Spinal cord (tissue), 10 donors: ENCODE data around the gene PLEKHO1. TPM values are rescaled to one million over a fixed set of nuclear protein-coding genes. Genes with fewer than 3 reads are reported as not detected.

ENCODE experiments used
- DNase-seq, 6 donors: peaks; one replicate each; pipeline versions ENCODE4 v3.0.0 to v3.0.0-alpha.2; 2013 to 2015; ENCODE audit warnings: low spot score in 6 of 6, low read depth in 4 of 6
- H3K27ac ChIP-seq: one replicate; pipeline ENCODE4 v1.5.1; 2013; ENCODE audit warnings: low read depth, low read length, control low read depth
- H3K27me3 ChIP-seq: one replicate; pipeline ENCODE4 v1.6.1; 2013; ENCODE audit warnings: low read length; ENCODE audit not compliant: control insufficient read depth, insufficient read depth
- H3K36me3 ChIP-seq: one replicate; pipeline ENCODE4 v1.6.1; 2013; ENCODE audit warnings: low read length; ENCODE audit not compliant: control insufficient read depth, insufficient read depth
- H3K4me1 ChIP-seq: one replicate; pipeline ENCODE4 v1.6.1; 2013; ENCODE audit warnings: low read length; ENCODE audit not compliant: control insufficient read depth, insufficient read depth
- H3K4me3 ChIP-seq: one replicate; pipeline ENCODE4 v1.5.1; 2013; ENCODE audit warnings: low read depth, low read length, control low read depth
- H3K9me3 ChIP-seq: one replicate; pipeline ENCODE4 v1.6.1; 2013; ENCODE audit warnings: low read length; ENCODE audit not compliant: control insufficient read depth, insufficient read depth
- WGBS: methylation state at CpG from one replicate; pipeline ENCODE4 v1.1.5; 2013; ENCODE audit warnings: missing lambda C conversion rate; ENCODE audit not compliant: insufficient coverage; 5-methylcytosine and 5-hydroxymethylcytosine counted together
- polyA plus RNA-seq, 2 donors: library from polyadenylated mRNA; unstranded; fragments of 120-200 nt; gene quantifications; one replicate each; pipeline ENCODE4 v1.2.1, GENCODE V29; 2013; ENCODE audit not compliant: insufficient read length in 2 of 2
- total RNA-seq, 2 donors: library from RNA; depleted of rRNA in 1 of 2; stranded (reverse); fragments of 120-200 nt in 1 of 2; fragments of >200 nt in 1 of 2; gene quantifications; one replicate each; pipeline versions ENCODE4 v1.2.3 to v1.2.4, GENCODE V29; 2013 to 2014
- donor health status: healthy.

The PLEKHO1 gene
- total and polyA plus RNA-seq, 4 donors = 38.4 to 102 (median 70.4) TPM

DNA sequence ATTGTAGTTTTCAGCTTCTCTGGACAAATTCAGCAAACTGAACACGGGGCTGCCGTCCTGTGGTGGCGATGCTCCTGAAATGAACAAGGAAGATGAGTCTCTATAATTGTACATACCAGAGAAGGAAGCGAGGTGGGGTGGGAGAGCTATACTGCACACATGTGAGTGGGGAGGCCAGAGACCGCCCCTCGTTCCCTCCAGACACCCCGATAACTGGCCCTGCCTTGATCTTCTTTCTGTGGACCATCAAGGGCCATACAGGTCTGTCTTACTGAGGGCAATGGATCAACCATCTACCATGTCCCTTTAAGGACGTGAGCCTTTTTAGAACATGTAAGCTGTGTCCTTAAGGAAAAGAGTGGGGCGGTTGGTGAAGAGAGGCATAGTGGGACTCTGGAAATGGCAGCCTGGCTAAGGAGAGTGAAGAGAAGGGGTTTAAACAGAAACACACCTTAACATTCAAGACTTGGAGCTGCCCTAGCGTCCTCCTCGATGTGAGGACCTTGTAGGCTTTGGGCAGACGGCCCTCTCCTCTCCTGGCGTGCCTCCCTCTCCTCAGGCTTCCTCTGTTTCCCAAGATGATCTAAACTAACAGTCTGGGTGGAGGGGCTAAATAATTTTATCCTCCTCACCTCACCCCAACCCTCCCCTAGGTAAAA is 5.8 kb downstream of the PLEKHO1 start:
- DNase-seq = no peak
- 100% methylated on average over 1 of the region's 13 CpGs for WGBS
- H3K27me3 ChIP-seq = no peaks in the 10 kb centered on the region

DNA sequence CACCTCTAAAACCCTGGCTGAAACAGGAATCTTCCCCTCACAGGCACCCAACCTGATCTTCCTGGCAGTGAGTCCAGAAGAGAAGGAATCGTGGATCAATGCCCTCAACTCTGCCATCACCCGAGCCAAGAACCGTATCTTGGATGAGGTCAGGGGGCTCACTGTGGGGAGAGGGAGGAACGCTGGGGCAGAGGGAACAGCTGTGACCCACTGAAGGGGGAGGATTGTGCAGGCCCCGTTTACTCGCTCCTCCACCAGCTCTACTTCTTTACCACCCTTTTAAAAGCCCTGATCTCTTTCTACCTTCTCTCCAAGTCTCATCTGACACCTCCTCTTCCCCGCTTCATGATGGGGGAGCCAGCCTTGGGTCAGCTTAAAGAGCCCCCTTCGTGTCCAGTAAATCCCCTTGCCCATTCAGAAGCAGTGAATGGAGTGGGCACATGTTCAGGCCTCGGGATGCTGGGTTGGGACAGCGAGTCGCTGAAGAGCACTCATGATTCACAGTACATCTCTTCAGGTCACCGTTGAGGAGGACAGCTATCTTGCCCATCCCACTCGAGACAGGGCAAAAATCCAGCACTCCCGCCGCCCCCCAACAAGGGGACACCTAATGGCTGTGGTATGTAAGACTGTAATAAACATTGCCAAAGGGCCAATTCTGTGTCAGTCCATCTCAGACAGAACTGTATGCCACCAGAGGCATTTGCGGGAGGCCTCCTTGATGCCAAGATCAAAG is 7.3 kb downstream of the PLEKHO1 start:
- Histone ChIP-seq H3K36me3 (peaks cover 76% of the 10 kb centered on the region), H3K27me3 (no peaks in the 10 kb centered on the region), H3K4me3 (no peak overlapping the region), H3K4me1 (peaks cover 36% of the 10 kb centered on the region), H3K27ac (no peak overlapping the region), H3K9me3 (no peaks in the 10 kb centered on the region)
- WGBS = 85% methylated on average over 8 of the region's 16 CpGs
- no peak for DNase-seq

More for the DNA sequence above, 5.8 kb downstream of the PLEKHO1 start:
- Histone ChIP-seq H3K4me1 (peaks cover 33% of the 10 kb centered on the region), H3K36me3 (peaks cover 75% of the 10 kb centered on the region), H3K4me3 (no peak overlapping the region), H3K27ac (no peak overlapping the region), H3K9me3 (no peaks in the 10 kb centered on the region)

- Histone ChIP-seq H3K27me3 (no peaks in the 10 kb centered on the region), H3K9me3 (no peaks in the 10 kb centered on the region), H3K4me3 (no peak overlapping the region), H3K4me1 (peaks cover 46% of the 10 kb centered on the region), H3K36me3 (peaks cover 56% of the 10 kb centered on the region), H3K27ac (no peak overlapping the region)
- no peak for DNase-seq
- 74% methylated on average over 5 of the region's 8 CpGs for WGBS
Measured at GRCh38 chr1:150159550-150159949, 9.8 kb downstream of the PLEKHO1 start.

- H3K4me3 ChIP-seq = no peak overlapping the region
Measured at GRCh38 chr1:150160964-150161621, 11.4 kb downstream of the PLEKHO1 start.

GRCh38 chr1:150161747-150162581 is 12.2 kb downstream of the PLEKHO1 start:
- Histone ChIP-seq H3K27ac (peak overlapping the region; percentile 99), H3K9me3 (no peaks in the 10 kb centered on the region), H3K4me3 (peak overlapping the region; percentile 39), H3K4me1 (peaks cover 37% of the 10 kb centered on the region), H3K27me3 (no peaks in the 10 kb centered on the region), H3K36me3 (peaks cover 36% of the 10 kb centered on the region)
- 59% methylated on average over 6 of the region's 9 CpGs for WGBS
- DNase-seq = peak in 2 of 6 donors; percentile 57 to 62

More at GRCh38 chr1:150160964-150161621, 11.4 kb downstream of the PLEKHO1 start:
- Histone ChIP-seq H3K9me3 (no peaks in the 10 kb centered on the region), H3K27me3 (no peaks in the 10 kb centered on the region), H3K36me3 (peaks cover 41% of the 10 kb centered on the region), H3K4me1 (peaks cover 40% of the 10 kb centered on the region), H3K27ac (peak overlapping the region; percentile 99)
- DNase-seq = no peak
- 57% methylated on average over 3 of the region's 7 CpGs for WGBS

DNA sequence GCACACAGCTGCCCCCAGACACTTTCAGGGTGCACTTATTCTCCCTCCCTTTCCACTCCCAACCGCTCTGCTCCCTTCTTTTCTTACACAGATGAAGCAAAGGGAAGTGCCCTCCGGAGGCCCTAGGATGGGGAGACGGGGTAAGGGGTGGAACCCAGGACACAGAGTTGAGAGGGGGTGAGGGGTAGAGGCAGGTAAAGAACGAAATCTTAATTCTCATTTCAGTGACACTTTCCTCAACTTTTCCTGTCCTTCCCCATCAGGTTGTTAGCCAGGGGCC is 12.8 kb downstream of the PLEKHO1 start:
- H3K36me3 ChIP-seq = peaks cover 31% of the 10 kb centered on the region
- peak overlapping the region; percentile 99 for H3K27ac ChIP-seq
- H3K4me1 ChIP-seq = peaks cover 34% of the 10 kb centered on the region
- H3K27me3 ChIP-seq = no peaks in the 10 kb centered on the region
- H3K4me3 ChIP-seq = peak overlapping the region; percentile 39
- DNase-seq = no peak
- WGBS = no CpG with 5 or more reads among the region's 4 CpGs
- no peaks in the 10 kb centered on the region for H3K9me3 ChIP-seq

GRCh38 chr1:150162862-150163706 is 13.4 kb downstream of the PLEKHO1 start:
- peak overlapping the region; percentile 39 for H3K4me3 ChIP-seq
- H3K36me3 ChIP-seq = peaks cover 27% of the 10 kb centered on the region
- H3K27me3 ChIP-seq = no peaks in the 10 kb centered on the region
- DNase-seq = peak in 4 of 6 donors; percentile 74 to 98 (median 91)
- H3K9me3 ChIP-seq = no peaks in the 10 kb centered on the region
- H3K27ac ChIP-seq = peak overlapping the region; percentile 99
- 8% methylated on average over 10 of the region's 14 CpGs for WGBS
- peaks cover 34% of the 10 kb centered on the region for H3K4me1 ChIP-seq

DNA sequence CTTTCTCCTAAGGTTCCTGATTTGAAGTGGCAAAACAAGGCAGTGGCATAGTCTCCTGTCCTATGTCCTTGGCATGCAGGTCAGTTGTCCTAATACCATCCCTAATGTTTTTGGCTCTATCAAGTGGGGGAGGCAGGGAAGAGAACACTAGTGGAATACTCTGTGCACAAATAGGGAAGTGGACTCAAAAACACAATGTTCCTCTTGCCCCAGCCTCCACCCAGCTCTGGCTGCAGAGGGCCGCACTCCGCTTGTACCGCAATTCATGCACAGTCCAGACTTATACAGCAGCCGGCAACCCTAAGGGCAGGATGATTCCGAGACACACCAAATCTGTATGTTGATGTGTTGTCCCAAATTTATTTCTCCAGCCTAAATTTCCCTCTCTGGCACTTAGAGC is 14.5 kb downstream of the PLEKHO1 start:
- Histone ChIP-seq H3K27me3 (no peaks in the 10 kb centered on the region), H3K4me3 (no peak overlapping the region), H3K9me3 (no peaks in the 10 kb centered on the region), H3K27ac (peak overlapping the region; percentile 99), H3K4me1 (peaks cover 30% of the 10 kb centered on the region), H3K36me3 (peaks cover 16% of the 10 kb centered on the region)
- no peak for DNase-seq
- WGBS = 100% methylated on average over 4 of the region's 5 CpGs
